B cell (primary cell): ENCODE results near the gene NDUFAF7. TPM values are rescaled to one million over a fixed set of nuclear protein-coding genes. Genes with fewer than 3 reads are reported as not detected.
A peak's percentile ranks its signal among the peaks of the same experiment; 100 is the strongest.
"Not testable (repeated sequence)": the region's sequence is repeated elsewhere in the genome, so short reads cannot be mapped to it uniquely, and the experiment has no call there.

Experiments used
- ATAC-seq: fragments of 200-7000 bp; cut with Tn5 transposase; one replicate; pipeline ENCODE4 v1.10.0; 2021; ENCODE audit warnings: low read depth, mild to moderate bottlenecking, moderate number of reproducible peaks, moderate library complexity
- CTCF ChIA-PET: fragments of 350-600 bp; sonication (Branson Sonifier 250); formaldehyde crosslinking; loops from one replicate; lab custom pipeline; 2021; ENCODE audit warnings: antibody characterized with exemption, inconsistent platforms; lab: Charles Lee
- POLR2A ChIA-PET: fragments of 350-600 bp; sonication (Branson Sonifier 250); formaldehyde crosslinking; loops from one replicate; lab custom pipeline; 2021; ENCODE audit warnings: antibody characterized with exemption; lab: Charles Lee
- DNase-seq: peaks from one replicate; pipeline ENCODE4 v3.0.0; 2013
- H2AFZ ChIP-seq: 2 replicates; pipeline ENCODE4 v1.6.1; 2012; ENCODE audit warnings: mild to moderate bottlenecking, low read depth, low read length; ENCODE audit not compliant: insufficient read depth, poor library complexity, severe bottlenecking
- H3K27ac ChIP-seq, 2 donors: 1 replicate in 1 of 2; 2 replicates in 1 of 2; pipeline ENCODE4 v1.5.1; 2012 to 2013; ENCODE audit warnings: low read length in 2 of 2, mild to moderate bottlenecking in 2 of 2, moderate library complexity in 1 of 2
- H3K27me3 ChIP-seq, 4 experiments: fragments of 200-600 bp in 1 of 4; sonication (generic) in 1 of 4; replicated peaks in 1 of 4; 1 replicate in 2 of 4; 2 replicates in 2 of 4; pipeline versions ENCODE4 v1.6.1 to v1.7.0; 2013 to 2016; ENCODE audit warnings: low read length in 3 of 4, mild to moderate bottlenecking in 2 of 4, mixed read lengths in 1 of 4, moderate library complexity in 1 of 4; ENCODE audit not compliant: insufficient read depth in 4 of 4, control insufficient read depth in 3 of 4; ENCODE audit errors: control extremely low read depth in 1 of 4
- H3K36me3 ChIP-seq, 2 experiments: replicated peaks in 1 of 2; 1 replicate in 1 of 2; 2 replicates in 1 of 2; pipeline versions ENCODE4 v1.6.1 to v1.7.1; 2013; ENCODE audit warnings: low read length in 1 of 2; ENCODE audit not compliant: insufficient read depth in 2 of 2, control insufficient read depth in 1 of 2; ENCODE audit errors: control extremely low read depth in 1 of 2, extremely low read depth in 1 of 2
- H3K4me1 ChIP-seq, 2 donors: fragments of 200-600 bp in 1 of 2; sonication (generic) in 1 of 2; 1 replicate in 1 of 2; 2 replicates in 1 of 2; pipeline versions ENCODE4 v1.5.1 to v1.6.1; 2013 to 2017; ENCODE audit warnings: low read length in 2 of 2; ENCODE audit not compliant: control insufficient read depth in 2 of 2, insufficient read depth in 2 of 2
- H3K4me2 ChIP-seq: replicated peaks from 2 replicates; pipeline ENCODE3; 2012; ENCODE audit warnings: mild to moderate bottlenecking, low read depth, low read length; ENCODE audit not compliant: poor library complexity, severe bottlenecking
- H3K4me3 ChIP-seq, 5 experiments: fragments of 200-600 bp in 1 of 5; sonication (generic) in 1 of 5; 1 replicate in 3 of 5; 2 replicates in 2 of 5; pipeline versions ENCODE4 v1.5.1 to v1.7.0; 2011 to 2016; ENCODE audit warnings: low read length in 4 of 5, mild to moderate bottlenecking in 4 of 5, low read depth in 2 of 5, control low read depth in 1 of 5, moderate library complexity in 1 of 5; ENCODE audit not compliant: insufficient read depth in 1 of 5; ENCODE audit errors: control extremely low read depth in 1 of 5, extremely low read depth in 1 of 5
- H3K79me2 ChIP-seq: fragments of 200-600 bp; sonication (generic); one replicate; pipeline ENCODE4 v1.6.0; 2016; ENCODE audit warnings: low read length; ENCODE audit not compliant: control insufficient read depth, insufficient read depth
- H3K9ac ChIP-seq: fragments of 200-600 bp; sonication (generic); 2 replicates; pipeline ENCODE4 v1.6.1; 2017; ENCODE audit warnings: mild to moderate bottlenecking, low read length, moderate library complexity
- H3K9me3 ChIP-seq, 3 donors: one replicate each; pipeline versions ENCODE4 v1.6.1 to v1.7.1; 2013; ENCODE audit warnings: low read length in 2 of 3; ENCODE audit not compliant: control insufficient read depth in 2 of 3, insufficient read depth in 1 of 3; ENCODE audit errors: control extremely low read depth in 1 of 3
- H4K20me1 ChIP-seq: 2 replicates; pipeline ENCODE4 v1.6.0; 2012; ENCODE audit warnings: mild to moderate bottlenecking, low read length; ENCODE audit not compliant: insufficient read depth, control insufficient read depth, poor library complexity, severe bottlenecking
- H3K27ac Mint-ChIP-seq: one replicate; pipeline ENCODE4 v1.8.0; 2021; ENCODE audit warnings: mixed read lengths
- H3K27me3 Mint-ChIP-seq: one replicate; pipeline ENCODE4 v1.8.0; 2021; ENCODE audit warnings: mixed read lengths
- H3K4me1 Mint-ChIP-seq: one replicate; pipeline ENCODE4 v1.8.0; 2021; ENCODE audit warnings: mixed read lengths
- H3K4me3 Mint-ChIP-seq: one replicate; pipeline ENCODE4 v1.8.0; 2021; ENCODE audit warnings: mixed read lengths
- H3K9me3 Mint-ChIP-seq: one replicate; pipeline ENCODE4 v1.8.0; 2022; ENCODE audit warnings: mixed read lengths; ENCODE audit not compliant: insufficient read depth
- CTCF ChIP-seq: fragments of 200-600 bp; IDR thresholded peaks from one replicate; pipeline ENCODE4 v1.8.0; 2022; ENCODE audit warnings: antibody characterized with exemption, mild to moderate bottlenecking
- EZH2 ChIP-seq: IDR thresholded peaks from 2 replicates; pipeline ENCODE4 v1.6.1; 2012; ENCODE audit warnings: borderline replicate concordance, low read depth, mild to moderate bottlenecking, moderate library complexity, low read length; ENCODE audit not compliant: insufficient read depth, poor library complexity, severe bottlenecking
- WGBS: methylation state at CpG from one replicate; pipeline ENCODE4 v1.1.5; 2013; ENCODE audit warnings: missing lambda C conversion rate; ENCODE audit not compliant: insufficient coverage; 5-methylcytosine and 5-hydroxymethylcytosine counted together
- intact Hi-C: fragments of 100-400 bp; cut with micrococcal nuclease; formaldehyde crosslinking; loops from one replicate; pipeline ENCODE4 v1.10.0; 2022
- polyA plus RNA-seq: library from polyadenylated mRNA; depleted of rRNA; stranded (reverse); fragments of >200 nt; gene quantifications from 2 replicates; pipeline ENCODE4 v1.2.3, GENCODE V29; 2012
- total RNA-seq, 2 donors: library from RNA; stranded (reverse); fragments of 120-200 nt in 1 of 2; gene quantifications; 1 replicate in 1 of 2; 2 replicates in 1 of 2; pipeline versions ENCODE4 v1.2.3 to v1.2.4, GENCODE V29; 2013 to 2022

NDUFAF7 gene
- total and polyA plus RNA-seq, 2 donors (not counting 1 experiment from before 2014, with no cell fraction given) = 12.2 to 35.4 TPM

GRCh38 chr2:37192551-37192950 is 38.9 kb upstream of the NDUFAF7 start:
- ATAC-seq (no peak), DNase-seq (no peak)
- Mint-ChIP-seq H3K27ac (no peak overlapping the region), H3K9me3 (no peaks in the 10 kb centered on the region), H3K4me3 (no peak overlapping the region), H3K27me3 (no peaks in the 10 kb centered on the region), H3K4me1 (peaks cover 12% of the 10 kb centered on the region)
- intact Hi-C loops = no loop called here
- Histone ChIP-seq H3K4me2 (no peak overlapping the region), H3K9me3 (peaks cover 0 to 5% (median 0%) of the 10 kb centered on the region in 3 donors), H3K79me2 (peaks cover 10% of the 10 kb centered on the region), H3K4me3 (no peak overlapping the region), H3K4me1 (peaks cover 7 to 14% of the 10 kb centered on the region in 2 donors), H2AFZ (no peak overlapping the region), H3K27me3 (no peaks in the 10 kb centered on the region), H3K9ac (no peak overlapping the region), H3K36me3 (no peaks in the 10 kb centered on the region), H3K27ac (no peak overlapping the region), H4K20me1 (no peaks in the 10 kb centered on the region)
- ChIA-PET POLR2A (interaction anchor here (0.7 kb wide), 1 partner anchor 59 kb away, joined by 5 read pairs; no protein-coding TSS in a partner anchor), CTCF (interaction anchor here (0.7 kb wide), 1 partner anchor 1724 kb away, joined by 3 read pairs; no protein-coding TSS in a partner anchor)
- no CpG with 5 or more reads among the region's 1 CpG for WGBS
- TF ChIP-seq EZH2 (no peak), CTCF (no peak)

GRCh38 chr2:37195862-37196319 is 35.6 kb upstream of the NDUFAF7 start:
- ATAC-seq, H3K9me3 Mint-ChIP-seq, H3K27me3 Mint-ChIP-seq, H3K27me3 ChIP-seq, H3K9me3 ChIP-seq, H4K20me1 ChIP-seq, CTCF ChIA-PET, H3K36me3 ChIP-seq, DNase-seq: not testable (repeated sequence)
- 85% methylated on average over 13 of the region's 20 CpGs for WGBS
- POLR2A ChIA-PET = interaction anchor here (0.6 kb wide), 1 partner anchor 1644 kb away, joined by 4 read pairs; no protein-coding TSS in a partner anchor
- Histone ChIP-seq H3K9ac (peak overlapping the region; percentile 79), H3K4me1 (peaks cover 16 to 24% of the 10 kb centered on the region in 2 donors), H3K79me2 (peaks cover 37% of the 10 kb centered on the region), H2AFZ (peak overlapping the region; percentile 88), H3K27ac (peak overlapping the region; percentile 78 to 81), H3K4me2 (peak overlapping the region; percentile 88), H3K4me3 (peak overlapping the region; percentile 70 to 87 (median 80))
- Mint-ChIP-seq H3K4me1 (peaks cover 22% of the 10 kb centered on the region), H3K4me3 (peak overlapping the region; percentile 98), H3K27ac (peak overlapping the region; percentile 99)
- intact Hi-C loops = loop anchor here (1.0 to 5.0 kb wide), 5 partner anchors 35 to 230 kb away; partner anchors contain the start of genes CEBPZ, EIF2AK2, GPATCH11 and HEATR5B
